ENCODE measurements around the gene SEPTIN8. TPM values are rescaled to one million over a fixed set of nuclear protein-coding genes. Genes with fewer than 3 reads are reported as not detected.
A peak's percentile ranks its signal among the peaks of the same experiment; 100 is the strongest.

SEPTIN8 gene
- total RNA-seq, 4 donors from 2014 or later = 31.6 to 46.4 (median 34.9) TPM

GRCh38 chr5:132760049-132760420 lies 17.0 kb downstream of the SEPTIN8 start:
- ATAC-seq = no peak
- H3K36me3 ChIP-seq = peaks cover 0 to 86% of the 10 kb centered on the region in 2 donors
- H3K4me1 ChIP-seq = peaks cover 0 to 5% (median 4%) of the 10 kb centered on the region in 3 donors
- TF ChIP-seq POLR2A (IDR thresholded peaks at IDR 0.05) (no peak), CTCF (IDR thresholded peaks at IDR 0.05) (no peak), EP300 (IDR thresholded peaks at IDR 0.05) (no peak), POLR2AphosphoS5 (IDR thresholded peaks at IDR 0.05) (no peak)
- no peak overlapping the region for H3K27ac ChIP-seq
- H3K27me3 ChIP-seq = no peaks in the 10 kb centered on the region
- no peaks in the 10 kb centered on the region for H3K9me3 ChIP-seq
- no peak overlapping the region for H3K4me3 ChIP-seq
- 88 to 90% methylated on average over 2 to 3 of the region's 12 CpGs for WGBS, 2 donors (ENCODE audit: low coverage in 1 of 2)

GRCh38 chr5:132759114-132760048 lies 17.7 kb downstream of the SEPTIN8 start:
- peak; percentile 46 for ATAC-seq
- Histone ChIP-seq H3K36me3 (peaks cover 0 to 80% of the 10 kb centered on the region in 2 donors), H3K27ac (no peak overlapping the region)

GRCh38 chr5:132758451-132758850 lies 18.6 kb downstream of the SEPTIN8 start:
- Histone ChIP-seq H3K4me3 (no peak overlapping the region), H3K36me3 (peaks cover 0 to 75% of the 10 kb centered on the region in 2 donors), H3K27me3 (no peaks in the 10 kb centered on the region), H3K4me1 (no peaks in the 10 kb centered on the region), H3K9me3 (no peaks in the 10 kb centered on the region), H3K27ac (no peak overlapping the region)
- no peak for ATAC-seq
- TF ChIP-seq EP300 (IDR thresholded peaks at IDR 0.05) = no peak
- no peak for TF ChIP-seq CTCF (IDR thresholded peaks at IDR 0.05)
- no peak for TF ChIP-seq POLR2AphosphoS5 (IDR thresholded peaks at IDR 0.05)
- no peak for TF ChIP-seq POLR2A (IDR thresholded peaks at IDR 0.05)
- WGBS, 2 donors (ENCODE audit: low coverage in 1 of 2) = 84 to 88% methylated on average over 11 to 13 of the region's 13 CpGs

More at GRCh38 chr5:132759114-132760048, 17.7 kb downstream of the SEPTIN8 start:
- Histone ChIP-seq H3K4me3 (no peak overlapping the region), H3K9me3 (no peaks in the 10 kb centered on the region), H3K27me3 (no peaks in the 10 kb centered on the region), H3K4me1 (no peaks in the 10 kb centered on the region)
- TF ChIP-seq POLR2A (IDR thresholded peaks at IDR 0.05) = no peak
- 80% methylated on average over 9 of the region's 13 CpGs; no CpG with 5 or more reads in 1 of the 2 donors for WGBS, 2 donors (ENCODE audit: low coverage in 1 of 2)

- no peak for ATAC-seq
- peaks cover 0 to 59% of the 10 kb centered on the region in 2 donors for H3K36me3 ChIP-seq
- TF ChIP-seq CTCF (IDR thresholded peaks at IDR 0.05) = no peak
- TF ChIP-seq POLR2AphosphoS5 (IDR thresholded peaks at IDR 0.05) = no peak
- no peak for TF ChIP-seq POLR2A (IDR thresholded peaks at IDR 0.05)
- TF ChIP-seq EP300 (IDR thresholded peaks at IDR 0.05) = no peak
These were observed 20.5 kb downstream of the SEPTIN8 start for GRCh38 chr5:132756542-132756941.

GRCh38 chr5:132754947-132755346 lies 22.1 kb downstream of the SEPTIN8 start:
- Histone ChIP-seq H3K9me3 (no peaks in the 10 kb centered on the region), H3K4me1 (peaks cover 0 to 3% (median 0%) of the 10 kb centered on the region in 3 donors), H3K4me3 (no peak overlapping the region), H3K27ac (no peak overlapping the region), H3K36me3 (peaks cover 0 to 43% of the 10 kb centered on the region in 2 donors), H3K27me3 (no peaks in the 10 kb centered on the region)
- no peak for ATAC-seq
- peak in 3 of 4 experiments; percentile 4 to 24 (median 12) for TF ChIP-seq CTCF (IDR thresholded peaks at IDR 0.05)
- no peak for TF ChIP-seq POLR2A (IDR thresholded peaks at IDR 0.05)

More at GRCh38 chr5:132756542-132756941, 20.5 kb downstream of the SEPTIN8 start:
- 78 to 80% methylated on average over 4 to 5 of the region's 5 CpGs for WGBS, 2 donors (ENCODE audit: low coverage in 1 of 2)
- no peak overlapping the region for H3K27ac ChIP-seq
- H3K9me3 ChIP-seq = no peaks in the 10 kb centered on the region
- H3K4me1 ChIP-seq = peaks cover 0 to 3% (median 0%) of the 10 kb centered on the region in 3 donors
- H3K27me3 ChIP-seq = no peaks in the 10 kb centered on the region
- no peak overlapping the region for H3K4me3 ChIP-seq
